Measurements from ENCODE around the gene NRDC.

DNA sequence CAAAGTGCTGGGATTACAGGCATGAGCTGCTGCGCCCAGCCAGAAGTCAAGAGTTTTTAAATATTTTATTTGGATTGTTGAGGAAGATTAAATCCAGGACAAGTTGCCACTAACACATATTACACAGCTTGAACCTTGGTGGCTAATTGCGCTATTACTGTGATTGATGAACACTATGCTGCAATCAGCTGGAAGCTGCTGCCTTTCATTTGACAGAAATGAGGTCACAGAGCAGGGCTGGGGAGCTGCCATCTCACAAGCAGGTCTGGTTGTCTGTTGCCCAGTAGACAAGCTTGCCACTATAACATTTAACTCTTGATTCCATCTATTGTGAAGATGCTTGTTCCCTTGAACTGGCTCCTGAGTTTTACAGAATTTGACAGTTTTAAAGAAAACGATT, 37.4 kb upstream of the NRDC start:
- TF ChIP-seq, protein P1, sequence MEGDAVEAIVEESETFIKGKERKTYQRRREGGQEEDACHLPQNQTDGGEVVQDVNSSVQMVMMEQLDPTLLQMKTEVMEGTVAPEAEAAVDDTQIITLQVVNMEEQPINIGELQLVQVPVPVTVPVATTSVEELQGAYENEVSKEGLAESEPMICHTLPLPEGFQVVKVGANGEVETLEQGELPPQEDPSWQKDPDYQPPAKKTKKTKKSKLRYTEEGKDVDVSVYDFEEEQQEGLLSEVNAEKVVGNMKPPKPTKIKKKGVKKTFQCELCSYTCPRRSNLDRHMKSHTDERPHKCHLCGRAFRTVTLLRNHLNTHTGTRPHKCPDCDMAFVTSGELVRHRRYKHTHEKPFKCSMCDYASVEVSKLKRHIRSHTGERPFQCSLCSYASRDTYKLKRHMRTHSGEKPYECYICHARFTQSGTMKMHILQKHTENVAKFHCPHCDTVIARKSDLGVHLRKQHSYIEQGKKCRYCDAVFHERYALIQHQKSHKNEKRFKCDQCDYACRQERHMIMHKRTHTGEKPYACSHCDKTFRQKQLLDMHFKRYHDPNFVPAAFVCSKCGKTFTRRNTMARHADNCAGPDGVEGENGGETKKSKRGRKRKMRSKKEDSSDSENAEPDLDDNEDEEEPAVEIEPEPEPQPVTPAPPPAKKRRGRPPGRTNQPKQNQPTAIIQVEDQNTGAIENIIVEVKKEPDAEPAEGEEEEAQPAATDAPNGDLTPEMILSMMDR (conservative IDR thresholded peaks at IDR 0.05), result no peak
- TF ChIP-seq ZFX (IDR thresholded peaks at IDR 0.05), result no peak
